ENCODE results near the gene CERS2.

Gene CERS2

DNA sequence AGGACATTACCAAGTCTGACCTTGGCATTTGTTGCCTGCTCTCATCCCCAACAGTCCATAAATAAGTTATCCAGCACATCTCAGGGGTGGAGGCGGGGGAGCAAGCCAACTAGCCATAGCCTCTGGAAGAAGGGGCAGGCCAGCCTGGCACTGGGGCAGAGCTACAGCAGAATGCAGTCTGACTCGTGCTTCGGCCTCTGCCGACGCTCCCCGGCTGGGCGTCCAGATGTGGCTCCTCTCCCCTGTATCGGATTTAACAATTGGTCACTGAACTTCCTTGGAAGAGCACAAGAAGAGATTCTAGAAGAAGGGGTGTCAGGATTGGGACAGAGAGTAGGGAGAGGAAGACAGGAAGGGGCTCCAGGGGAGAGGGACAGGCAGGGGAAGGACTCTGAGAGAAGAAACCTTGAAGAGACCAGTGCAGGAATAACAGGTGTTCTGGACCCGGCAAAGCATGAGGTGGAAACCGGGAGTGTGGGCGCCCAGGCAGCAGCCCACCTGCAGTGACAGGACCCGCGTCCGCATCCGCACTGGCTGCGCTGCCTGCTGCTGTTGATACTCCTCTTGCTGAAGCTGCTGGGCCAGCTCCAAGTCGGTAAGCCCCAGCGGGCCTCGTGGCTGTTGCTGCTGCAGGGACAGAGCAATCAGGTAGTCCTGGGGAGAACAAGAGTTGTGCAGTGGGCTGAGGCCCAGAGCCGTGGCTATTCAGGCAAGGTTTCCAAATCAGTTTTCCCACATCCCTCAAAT lies 22.7 kb upstream of the CERS2 start:
- FAIRE-seq: no peak

- FAIRE-seq: peak; percentile 80
These were observed 21.3 kb upstream of the CERS2 start for GRCh38 chr1:150995896-150996295.

GRCh38 chr1:150995460-150995859 lies 20.8 kb upstream of the CERS2 start:
- FAIRE-seq: no peak

- FAIRE-seq: no peak
These were observed 19.6 kb upstream of the CERS2 start for GRCh38 chr1:150994248-150994647.

- FAIRE-seq: no peak
These were observed 18.0 kb upstream of the CERS2 start for GRCh38 chr1:150992626-150993025.

GRCh38 chr1:150987924-150988323 lies 13.3 kb upstream of the CERS2 start:
- FAIRE-seq: no peak

- FAIRE-seq: no peak
These were observed 10.7 kb upstream of the CERS2 start for GRCh38 chr1:150985179-150985825.

DNA sequence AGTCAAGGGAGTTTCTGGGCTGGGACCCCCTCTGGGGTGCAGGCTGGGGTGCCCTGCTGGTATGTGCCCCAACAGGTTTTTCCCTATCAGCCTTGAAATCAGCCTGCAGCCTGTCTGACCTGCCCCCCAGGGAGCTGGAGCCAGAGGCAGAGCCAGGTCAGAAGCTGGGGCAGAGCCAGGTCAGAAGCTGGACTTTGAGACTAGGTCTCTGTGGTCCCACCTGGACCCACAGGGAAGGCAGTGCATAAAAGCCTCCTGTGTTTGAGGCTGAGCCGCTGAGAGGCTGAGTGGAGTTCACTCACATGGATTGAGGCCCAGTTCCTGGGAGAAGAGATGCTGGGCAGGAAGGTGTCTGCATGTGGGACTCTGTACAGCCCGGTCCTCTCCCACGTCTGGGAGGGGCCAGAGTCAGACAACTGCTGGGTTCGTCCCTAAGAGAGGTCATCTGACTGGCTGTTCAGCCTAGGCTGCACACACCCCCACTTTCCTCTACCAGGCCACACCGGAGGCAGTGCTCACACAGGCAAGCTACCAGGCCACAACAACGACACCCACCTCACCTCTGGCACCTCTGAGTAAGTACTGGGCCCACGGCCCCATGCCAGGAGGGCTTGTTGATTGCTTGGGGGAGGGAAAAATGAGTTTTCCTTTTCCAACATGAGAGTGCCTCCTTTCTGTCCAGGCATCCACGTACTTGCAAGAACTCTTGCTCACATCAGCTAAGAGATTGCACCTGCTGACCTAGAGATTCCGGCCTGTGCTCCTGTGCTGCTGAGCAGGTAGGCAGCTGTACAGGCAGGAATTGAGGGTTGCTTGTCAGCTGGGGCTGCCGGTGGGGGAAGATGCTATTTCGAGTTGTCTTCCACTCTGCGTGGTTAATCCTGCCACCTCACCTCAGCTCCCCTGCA lies 7.4 kb upstream of the CERS2 start, which contains the start of gene ANXA9:
TSS of gene ANXA9 (plus strand) at position 488 of the 908 bp plus-strand sequence. CDS start 814 bp downstream, outside the sequence.
- FAIRE-seq: no peak

DNA sequence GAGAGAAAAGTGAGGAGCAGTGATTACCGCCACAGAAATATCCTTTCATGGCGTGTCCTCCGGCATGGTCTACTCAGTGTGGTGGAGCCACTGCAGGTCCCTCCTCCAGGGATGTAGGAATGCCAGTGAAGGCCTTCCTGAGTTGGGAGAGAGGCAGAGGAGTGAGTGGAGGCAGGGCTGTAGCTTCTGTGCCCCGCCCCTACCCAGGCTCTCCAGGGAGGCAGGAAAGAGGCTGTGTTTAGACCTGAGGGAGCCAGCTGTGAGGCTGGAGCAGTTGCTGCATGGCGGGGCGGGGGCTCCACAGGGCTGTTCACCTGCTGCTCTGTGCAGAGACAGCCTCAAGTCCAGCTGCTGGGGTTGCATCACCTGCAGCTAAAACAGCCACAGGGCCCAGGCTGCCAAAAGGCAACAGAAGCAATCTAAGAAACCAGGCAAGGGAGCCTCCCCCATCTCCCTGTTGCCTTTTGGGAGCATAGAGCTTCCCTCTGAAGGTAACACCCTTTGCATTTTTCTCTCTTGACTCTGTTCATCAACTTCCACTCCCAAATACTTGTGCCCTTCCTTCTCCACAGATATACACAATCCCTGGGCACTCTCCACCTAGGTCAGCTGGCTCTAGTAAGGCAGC lies 6.7 kb upstream of the CERS2 start:
- FAIRE-seq: no peak

- FAIRE-seq: peak; percentile 96
These were observed 4.7 kb upstream of the CERS2 start for GRCh38 chr1:150979092-150980056.

- peak; percentile 65 for FAIRE-seq
These were observed 2.5 kb upstream of the CERS2 start for GRCh38 chr1:150976879-150977694.

GRCh38 chr1:150976401-150976821 lies 1.8 kb upstream of the CERS2 start:
- no peak for FAIRE-seq

GRCh38 chr1:150973836-150974579 lies 627 bp downstream of the CERS2 start:
- FAIRE-seq: no peak

DNA sequence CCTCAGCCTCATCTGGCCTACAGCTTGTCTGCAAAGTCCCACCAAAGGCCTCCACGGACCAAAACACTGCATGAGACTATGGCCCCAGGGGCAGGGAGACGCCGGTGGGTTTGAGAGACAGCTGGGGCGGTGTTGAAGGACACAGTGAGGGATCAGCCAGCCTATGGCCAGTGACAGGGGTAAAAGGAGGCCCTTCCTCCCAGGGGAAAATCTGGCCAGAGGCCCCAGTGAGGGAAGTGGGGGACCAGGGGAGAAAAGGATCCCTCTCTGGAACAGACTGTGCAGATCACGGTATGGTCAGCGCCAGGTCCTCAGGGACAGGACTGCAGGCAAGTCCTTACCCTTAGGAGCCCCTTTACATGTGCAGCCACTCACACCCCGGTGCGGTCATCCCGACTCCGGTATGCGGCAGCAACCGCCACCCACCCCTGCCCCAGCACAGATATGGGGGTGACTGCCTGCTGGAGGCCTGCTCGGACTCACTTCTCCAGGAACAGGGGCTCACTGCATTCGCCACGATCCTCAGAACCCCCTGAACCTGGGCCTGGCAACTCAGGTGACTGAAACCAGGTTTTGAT lies 1.3 kb downstream of the CERS2 start:
- FAIRE-seq: no peak

GRCh38 chr1:150972417-150972940 lies 2.2 kb downstream of the CERS2 start:
- no peak for FAIRE-seq

DNA sequence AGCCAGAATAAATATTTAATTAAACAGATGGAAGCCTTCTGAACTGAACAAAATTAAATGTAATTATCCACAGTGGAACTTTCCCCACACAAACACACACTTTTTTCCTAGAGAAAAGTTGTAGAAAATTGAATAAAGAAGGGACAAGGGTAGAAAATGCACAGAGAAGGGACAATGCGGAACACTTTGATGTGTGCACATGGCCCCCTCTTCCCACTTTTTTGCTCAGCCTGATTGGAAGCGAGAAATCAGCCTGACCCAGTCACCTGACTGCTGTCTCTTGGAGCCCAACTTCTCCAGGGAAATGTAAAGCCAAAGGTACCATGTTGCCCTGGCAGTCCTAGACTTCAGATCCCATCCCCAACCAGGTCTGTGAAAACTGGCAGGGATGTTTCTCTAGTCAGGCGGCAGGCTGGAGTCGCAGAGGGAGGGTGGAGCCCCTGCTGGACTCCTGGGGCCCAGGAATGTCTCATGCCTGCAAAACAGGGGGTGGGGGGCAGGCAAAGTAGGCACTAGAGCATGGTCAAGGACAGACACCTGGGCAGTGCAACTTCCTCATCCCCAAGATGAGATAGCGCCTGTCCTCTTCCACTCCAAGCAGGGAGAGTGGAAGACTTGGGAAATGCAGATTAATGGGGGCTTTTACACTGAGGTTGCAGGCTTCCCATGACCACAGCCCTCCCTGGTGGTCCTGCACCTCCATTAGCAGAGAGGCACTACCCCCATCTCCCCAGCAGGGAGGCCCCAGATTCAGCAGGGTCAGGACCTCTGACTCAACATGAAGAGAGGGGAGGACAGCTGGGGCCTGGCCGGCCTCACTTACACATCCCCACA lies 2.8 kb downstream of the CERS2 start:
- no peak for FAIRE-seq

GRCh38 chr1:150970808-150971582 lies 3.6 kb downstream of the CERS2 start:
- no peak for FAIRE-seq

GRCh38 chr1:150969626-150970025 lies 5.0 kb downstream of the CERS2 start:
- FAIRE-seq: no peak

Data from TTC549 (cell line).